HEK293 (cell line): Measurements from ENCODE around the gene PFKL.

Experiments used
- CTCF ChIA-PET: fragments of 350-600 bp; formaldehyde crosslinking; extraction: SDS; loops from one replicate; lab custom pipeline; 2021; ENCODE audit warnings: antibody characterized with exemption; lab: Yijun Ruan, JAX
- POLR2A ChIA-PET: fragments of 300-600 bp; formaldehyde crosslinking; extraction: SDS; loops from one replicate; lab custom pipeline; 2020; ENCODE audit warnings: antibody characterized with exemption, inconsistent platforms; lab: Yijun Ruan, JAX
- H3K27ac ChIP-seq: fragments of 200-500 bp; sonication (Bioruptor generic); 2 replicates; pipeline ENCODE4 v1.5.1; 2014; ENCODE audit warnings: low read depth, low read length, control low read depth, inconsistent platforms; ENCODE audit errors: extremely low read depth
- H3K36me3 ChIP-seq, 2 experiments: fragments of 200-500 bp in 1 of 2; sonication (Bioruptor generic) in 1 of 2; 1 replicate in 1 of 2; 2 replicates in 1 of 2; pipeline ENCODE4 v1.5.1; 2014 to 2017; ENCODE audit warnings: inconsistent platforms in 2 of 2, low read length in 2 of 2; ENCODE audit not compliant: control insufficient read depth in 2 of 2, insufficient read depth in 1 of 2
- H3K4me1 ChIP-seq: fragments of 200-500 bp; sonication (Bioruptor generic); 2 replicates; pipeline ENCODE4 v1.5.1; 2014; ENCODE audit warnings: mild to moderate bottlenecking, low read length, inconsistent platforms; ENCODE audit not compliant: control insufficient read depth, insufficient read depth
- H3K4me3 ChIP-seq: 2 replicates; pipeline ENCODE4 v1.5.1; 2011; ENCODE audit warnings: low read depth, mild to moderate bottlenecking, control low read depth, low read length, moderate library complexity
- H3K9me3 ChIP-seq: fragments of 200-500 bp; sonication (Bioruptor generic); 2 replicates; pipeline ENCODE4 v1.5.1; 2014; ENCODE audit warnings: low read depth, low read length, inconsistent platforms; ENCODE audit not compliant: control insufficient read depth, insufficient read depth
- EGR2 ChIP-seq: fragments of 450-650 bp; formaldehyde crosslinking; IDR thresholded peaks from 2 replicates; pipeline ENCODE4 v1.5.1; 2016; ENCODE audit warnings: low read depth, missing biosample characterization, missing genetic modification characterization
- GFI1B ChIP-seq: fragments of 450-650 bp; formaldehyde crosslinking; IDR thresholded peaks from 2 replicates; pipeline ENCODE4 v1.5.1; 2016; ENCODE audit warnings: missing biosample characterization, missing genetic modification characterization
- HOXC10 ChIP-seq: sonication (generic); formaldehyde crosslinking; IDR thresholded peaks from 2 replicates; pipeline ENCODE4 v1.8.1; 2023; ENCODE audit warnings: mild to moderate bottlenecking, missing genetic modification reagents
- HOXD13 ChIP-seq: sonication (generic); formaldehyde crosslinking; IDR thresholded peaks from 2 replicates; pipeline ENCODE4 v1.8.0; 2022; ENCODE audit warnings: missing genetic modification reagents, borderline replicate concordance
- KLF16 ChIP-seq: fragments of 450-650 bp; formaldehyde crosslinking; IDR thresholded peaks from 2 replicates; pipeline ENCODE4 v1.5.1; 2017; ENCODE audit warnings: missing biosample characterization, missing genetic modification characterization
- SALL2 ChIP-seq: fragments of 450-650 bp; formaldehyde crosslinking; IDR thresholded peaks from 2 replicates; pipeline ENCODE4 v1.5.0; 2017; ENCODE audit warnings: missing biosample characterization, mild to moderate bottlenecking, missing genetic modification characterization, borderline replicate concordance
- SETDB1 ChIP-seq: IDR thresholded peaks from one replicate; pipeline ENCODE4 v1.6.1; 2017; ENCODE audit warnings: mild to moderate bottlenecking, low read length, moderate library complexity, mixed read lengths; ENCODE audit not compliant: insufficient read length
- SP7 ChIP-seq: fragments of 450-650 bp; formaldehyde crosslinking; IDR thresholded peaks from 2 replicates; pipeline ENCODE4 v1.5.1; 2016; ENCODE audit warnings: missing biosample characterization, missing genetic modification characterization
- YY1 ChIP-seq: fragments of 450-650 bp; formaldehyde crosslinking; IDR thresholded peaks from 2 replicates; pipeline ENCODE4 v1.5.1; 2018; ENCODE audit warnings: missing biosample characterization, missing genetic modification characterization
- ZNF155 ChIP-seq: fragments of 450-650 bp; formaldehyde crosslinking; IDR thresholded peaks from 2 replicates; pipeline ENCODE4 v1.5.1; 2016; ENCODE audit warnings: missing biosample characterization, missing genetic modification characterization
- ZNF157 ChIP-seq: fragments of 450-650 bp; formaldehyde crosslinking; IDR thresholded peaks from 2 replicates; pipeline ENCODE4 v1.5.1; 2016; ENCODE audit warnings: missing biosample characterization, missing genetic modification characterization
- ZNF274 ChIP-seq, 2 experiments: fragments of 200-500 bp in 1 of 2; fragments of 450-650 bp in 1 of 2; sonication (Bioruptor generic) in 1 of 2; formaldehyde crosslinking in 1 of 2; IDR thresholded peaks; 2 replicates each; pipeline versions ENCODE4 v1.5.1 to v1.6.1; 2014 to 2016; ENCODE audit warnings: borderline replicate concordance in 1 of 2, inconsistent platforms in 1 of 2, low read length in 1 of 2, missing biosample characterization in 1 of 2, missing genetic modification characterization in 1 of 2
- ZNF302 ChIP-seq: fragments of 450-650 bp; formaldehyde crosslinking; IDR thresholded peaks from 2 replicates; pipeline ENCODE4 v1.5.1; 2016; ENCODE audit warnings: missing biosample characterization, missing genetic modification characterization, low read depth
- ZNF341 ChIP-seq: fragments of 450-650 bp; formaldehyde crosslinking; IDR thresholded peaks from 2 replicates; pipeline ENCODE4; 2016; ENCODE audit warnings: low read depth, missing biosample characterization, missing genetic modification characterization
- ZNF544 ChIP-seq: fragments of 450-650 bp; formaldehyde crosslinking; IDR thresholded peaks from 2 replicates; pipeline ENCODE4 v1.5.0; 2017; ENCODE audit warnings: missing biosample characterization, missing genetic modification characterization
- ZNF548 ChIP-seq: fragments of 450-650 bp; formaldehyde crosslinking; IDR thresholded peaks from 2 replicates; pipeline ENCODE4 v1.5.1; 2016; ENCODE audit warnings: missing biosample characterization, missing genetic modification characterization
- ZNF549 ChIP-seq: fragments of 450-650 bp; IDR thresholded peaks from 2 replicates; pipeline ENCODE4 v1.5.1; 2018; ENCODE audit warnings: missing biosample characterization, missing genetic modification characterization, mild to moderate bottlenecking, inconsistent platforms, moderate library complexity
- ZNF558 ChIP-seq: fragments of 450-650 bp; formaldehyde crosslinking; IDR thresholded peaks from 2 replicates; pipeline ENCODE4 v1.5.1; 2016; ENCODE audit warnings: missing biosample characterization, missing genetic modification characterization
- ZNF560 ChIP-seq: fragments of 450-650 bp; formaldehyde crosslinking; IDR thresholded peaks from 2 replicates; pipeline ENCODE4 v1.5.1; 2017; ENCODE audit warnings: missing biosample characterization, missing genetic modification characterization, borderline replicate concordance
- ZNF791 ChIP-seq: fragments of 450-650 bp; formaldehyde crosslinking; IDR thresholded peaks from 2 replicates; pipeline ENCODE4 v1.5.1; 2016; ENCODE audit warnings: missing biosample characterization, missing genetic modification characterization
- ZNF830 ChIP-seq: fragments of 450-650 bp; IDR thresholded peaks from 2 replicates; pipeline ENCODE4 v1.5.0; 2018; ENCODE audit warnings: missing biosample characterization, missing genetic modification characterization, low read depth, mild to moderate bottlenecking, moderate library complexity
- ZSCAN23 ChIP-seq: fragments of 450-650 bp; formaldehyde crosslinking; IDR thresholded peaks from 2 replicates; pipeline ENCODE4 v1.5.1; 2016; ENCODE audit warnings: missing biosample characterization, missing genetic modification characterization
- TF ChIP-seq, protein P1 (sequence below): fragments of 450-650 bp; formaldehyde crosslinking; optimal IDR thresholded peaks from 2 replicates; pipeline ENCODE3; 2016; ENCODE audit warnings: missing biosample characterization, mild to moderate bottlenecking, missing genetic modification characterization
- TF ChIP-seq, protein P2 (sequence below): fragments of 450-650 bp; formaldehyde crosslinking; IDR thresholded peaks from 2 replicates; pipeline ENCODE4 v1.5.1; 2016; ENCODE audit warnings: missing biosample characterization, missing genetic modification characterization
- TF ChIP-seq, protein P3 (sequence below): fragments of 450-650 bp; formaldehyde crosslinking; IDR thresholded peaks from 2 replicates; pipeline ENCODE4 v1.5.1; 2016; ENCODE audit warnings: missing biosample characterization, missing genetic modification characterization, low read depth
- TF ChIP-seq, protein P4 (sequence below): fragments of 450-650 bp; formaldehyde crosslinking; IDR thresholded peaks from 2 replicates; pipeline ENCODE4 v1.5.1; 2017; ENCODE audit warnings: missing biosample characterization, missing genetic modification characterization

Gene PFKL

DNA sequence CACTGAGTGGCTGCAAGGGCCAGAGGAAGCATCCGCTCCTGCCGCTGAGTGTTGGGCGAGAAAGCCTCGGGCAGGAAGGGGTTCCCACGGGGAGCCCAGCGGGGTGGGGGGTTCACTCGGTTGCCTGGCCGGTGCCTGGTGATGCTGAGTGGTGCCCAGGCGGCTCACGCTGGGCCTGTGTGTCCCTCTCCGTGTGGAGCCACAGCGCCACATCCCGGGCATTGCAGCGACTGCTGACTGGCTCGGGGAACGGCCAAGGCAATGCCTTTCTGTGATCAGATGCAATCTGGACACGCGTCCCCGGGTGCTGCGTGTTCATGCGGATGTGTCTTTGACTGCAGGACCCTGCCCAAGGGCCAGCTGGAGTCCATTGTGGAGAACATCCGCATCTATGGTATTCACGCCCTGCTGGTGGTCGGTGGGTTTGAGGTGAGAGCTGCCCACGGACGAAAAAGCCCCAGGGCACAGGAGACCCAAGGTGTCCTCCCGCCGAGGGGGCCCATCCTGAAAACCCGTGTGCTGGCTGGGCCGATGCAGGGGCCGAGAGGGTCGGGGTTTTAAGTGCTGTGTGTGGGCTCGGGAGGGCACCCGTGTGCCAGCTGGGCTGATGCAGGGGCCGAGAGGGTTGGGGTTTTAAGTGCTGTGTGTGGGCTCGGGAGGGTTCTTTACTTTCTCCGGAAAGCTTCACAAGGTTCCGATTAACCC is 22.9 kb downstream of the PFKL start:
- POLR2A ChIA-PET: no interaction called here
- CTCF ChIA-PET: no interaction called here
- Histone ChIP-seq H3K4me3 (no peak overlapping the region), H3K27ac (no peak overlapping the region), H3K36me3 (peaks cover 0 to 92% of the 10 kb centered on the region in 2 experiments; a peak in 2 of 3 replicates), H3K4me1 (no peaks in the 10 kb centered on the region), H3K9me3 (no peaks in the 10 kb centered on the region)
- TF ChIP-seq ZNF157 (tag by site-specific recombination): no peak
- no peak for TF ChIP-seq ZNF560 (tag by site-specific recombination)
- TF ChIP-seq SETDB1: no peak
- TF ChIP-seq, protein P1, sequence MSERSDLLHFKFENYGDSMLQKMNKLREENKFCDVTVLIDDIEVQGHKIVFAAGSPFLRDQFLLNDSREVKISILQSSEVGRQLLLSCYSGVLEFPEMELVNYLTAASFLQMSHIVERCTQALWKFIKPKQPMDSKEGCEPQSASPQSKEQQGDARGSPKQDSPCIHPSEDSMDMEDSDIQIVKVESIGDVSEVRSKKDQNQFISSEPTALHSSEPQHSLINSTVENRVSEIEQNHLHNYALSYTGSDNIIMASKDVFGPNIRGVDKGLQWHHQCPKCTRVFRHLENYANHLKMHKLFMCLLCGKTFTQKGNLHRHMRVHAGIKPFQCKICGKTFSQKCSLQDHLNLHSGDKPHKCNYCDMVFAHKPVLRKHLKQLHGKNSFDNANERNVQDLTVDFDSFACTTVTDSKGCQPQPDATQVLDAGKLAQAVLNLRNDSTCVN (tag by site-specific recombination): no peak
- TF ChIP-seq ZNF274 (IDR thresholded peaks at IDR 0.05; ENCODE audit: low read length): no peak
- no peak for TF ChIP-seq ZNF274 (tag by site-specific recombination; IDR thresholded peaks at IDR 0.05; ENCODE audit: borderline replicate concordance)
- TF ChIP-seq HOXC10 (CRISPR knock-in tag): no peak
- no peak for TF ChIP-seq HOXD13 (CRISPR knock-in tag)
- TF ChIP-seq ZNF544 (tag by site-specific recombination): no peak
- TF ChIP-seq KLF16: no peak
- TF ChIP-seq, protein P2, sequence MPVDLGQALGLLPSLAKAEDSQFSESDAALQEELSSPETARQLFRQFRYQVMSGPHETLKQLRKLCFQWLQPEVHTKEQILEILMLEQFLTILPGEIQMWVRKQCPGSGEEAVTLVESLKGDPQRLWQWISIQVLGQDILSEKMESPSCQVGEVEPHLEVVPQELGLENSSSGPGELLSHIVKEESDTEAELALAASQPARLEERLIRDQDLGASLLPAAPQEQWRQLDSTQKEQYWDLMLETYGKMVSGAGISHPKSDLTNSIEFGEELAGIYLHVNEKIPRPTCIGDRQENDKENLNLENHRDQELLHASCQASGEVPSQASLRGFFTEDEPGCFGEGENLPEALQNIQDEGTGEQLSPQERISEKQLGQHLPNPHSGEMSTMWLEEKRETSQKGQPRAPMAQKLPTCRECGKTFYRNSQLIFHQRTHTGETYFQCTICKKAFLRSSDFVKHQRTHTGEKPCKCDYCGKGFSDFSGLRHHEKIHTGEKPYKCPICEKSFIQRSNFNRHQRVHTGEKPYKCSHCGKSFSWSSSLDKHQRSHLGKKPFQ (tag by site-specific recombination): no peak
- TF ChIP-seq SP7 (tag by site-specific recombination): no peak
- TF ChIP-seq ZNF302: no peak
- no peak for TF ChIP-seq YY1 (tag by site-specific recombination)
- TF ChIP-seq, protein P3, sequence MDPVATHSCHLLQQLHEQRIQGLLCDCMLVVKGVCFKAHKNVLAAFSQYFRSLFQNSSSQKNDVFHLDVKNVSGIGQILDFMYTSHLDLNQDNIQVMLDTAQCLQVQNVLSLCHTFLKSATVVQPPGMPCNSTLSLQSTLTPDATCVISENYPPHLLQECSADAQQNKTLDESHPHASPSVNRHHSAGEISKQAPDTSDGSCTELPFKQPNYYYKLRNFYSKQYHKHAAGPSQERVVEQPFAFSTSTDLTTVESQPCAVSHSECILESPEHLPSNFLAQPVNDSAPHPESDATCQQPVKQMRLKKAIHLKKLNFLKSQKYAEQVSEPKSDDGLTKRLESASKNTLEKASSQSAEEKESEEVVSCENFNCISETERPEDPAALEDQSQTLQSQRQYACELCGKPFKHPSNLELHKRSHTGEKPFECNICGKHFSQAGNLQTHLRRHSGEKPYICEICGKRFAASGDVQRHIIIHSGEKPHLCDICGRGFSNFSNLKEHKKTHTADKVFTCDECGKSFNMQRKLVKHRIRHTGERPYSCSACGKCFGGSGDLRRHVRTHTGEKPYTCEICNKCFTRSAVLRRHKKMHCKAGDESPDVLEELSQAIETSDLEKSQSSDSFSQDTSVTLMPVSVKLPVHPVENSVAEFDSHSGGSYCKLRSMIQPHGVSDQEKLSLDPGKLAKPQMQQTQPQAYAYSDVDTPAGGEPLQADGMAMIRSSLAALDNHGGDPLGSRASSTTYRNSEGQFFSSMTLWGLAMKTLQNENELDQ (tag by site-specific recombination): no peak
- no peak for TF ChIP-seq ZNF548 (tag by site-specific recombination)
- no peak for TF ChIP-seq ZNF558 (tag by site-specific recombination)
- no peak for TF ChIP-seq GFI1B (tag by site-specific recombination)
- TF ChIP-seq ZNF155: no peak

DNA sequence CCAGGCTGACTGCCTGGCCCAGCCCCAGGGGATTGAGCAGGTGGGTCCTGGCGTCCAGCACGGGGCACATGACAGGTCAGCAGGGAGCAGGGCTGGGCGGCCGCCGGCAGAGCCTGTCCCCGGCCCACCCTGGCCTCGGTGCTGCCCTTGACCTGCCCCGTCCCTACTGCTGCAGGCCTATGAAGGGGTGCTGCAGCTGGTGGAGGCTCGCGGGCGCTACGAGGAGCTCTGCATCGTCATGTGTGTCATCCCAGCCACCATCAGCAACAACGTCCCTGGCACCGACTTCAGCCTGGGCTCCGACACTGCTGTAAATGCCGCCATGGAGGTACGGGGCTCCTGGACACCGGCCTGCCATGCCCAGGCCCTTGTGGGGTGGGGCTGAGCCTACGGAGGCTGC is 23.7 kb downstream of the PFKL start:
- Histone ChIP-seq H3K4me1 (no peaks in the 10 kb centered on the region), H3K4me3 (no peak overlapping the region), H3K27ac (no peak overlapping the region), H3K36me3 (peaks cover 0 to 84% of the 10 kb centered on the region in 2 experiments; a peak in 2 of 3 replicates), H3K9me3 (no peaks in the 10 kb centered on the region)
- ChIA-PET POLR2A (no interaction called here), CTCF (interaction anchor here (0.6 kb wide), 1 partner anchor 21 kb away, joined by 3 read pairs; no protein-coding TSS in a partner anchor)
- no peak for TF ChIP-seq ZSCAN23
- no peak for TF ChIP-seq EGR2 (tag by site-specific recombination)
- no peak for TF ChIP-seq ZNF791 (tag by site-specific recombination)
- TF ChIP-seq, protein P4, sequence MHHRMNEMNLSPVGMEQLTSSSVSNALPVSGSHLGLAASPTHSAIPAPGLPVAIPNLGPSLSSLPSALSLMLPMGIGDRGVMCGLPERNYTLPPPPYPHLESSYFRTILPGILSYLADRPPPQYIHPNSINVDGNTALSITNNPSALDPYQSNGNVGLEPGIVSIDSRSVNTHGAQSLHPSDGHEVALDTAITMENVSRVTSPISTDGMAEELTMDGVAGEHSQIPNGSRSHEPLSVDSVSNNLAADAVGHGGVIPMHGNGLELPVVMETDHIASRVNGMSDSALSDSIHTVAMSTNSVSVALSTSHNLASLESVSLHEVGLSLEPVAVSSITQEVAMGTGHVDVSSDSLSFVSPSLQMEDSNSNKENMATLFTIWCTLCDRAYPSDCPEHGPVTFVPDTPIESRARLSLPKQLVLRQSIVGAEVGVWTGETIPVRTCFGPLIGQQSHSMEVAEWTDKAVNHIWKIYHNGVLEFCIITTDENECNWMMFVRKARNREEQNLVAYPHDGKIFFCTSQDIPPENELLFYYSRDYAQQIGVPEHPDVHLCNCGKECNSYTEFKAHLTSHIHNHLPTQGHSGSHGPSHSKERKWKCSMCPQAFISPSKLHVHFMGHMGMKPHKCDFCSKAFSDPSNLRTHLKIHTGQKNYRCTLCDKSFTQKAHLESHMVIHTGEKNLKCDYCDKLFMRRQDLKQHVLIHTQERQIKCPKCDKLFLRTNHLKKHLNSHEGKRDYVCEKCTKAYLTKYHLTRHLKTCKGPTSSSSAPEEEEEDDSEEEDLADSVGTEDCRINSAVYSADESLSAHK (tag by site-specific recombination): no peak
- TF ChIP-seq ZNF549 (tag by site-specific recombination): no peak
- TF ChIP-seq ZNF341 (tag by site-specific recombination): no peak
- no peak for TF ChIP-seq GFI1B (tag by site-specific recombination)
- no peak for TF ChIP-seq ZNF830
- TF ChIP-seq SALL2 (tag by site-specific recombination): no peak
